ENCODE data around the gene RPH3AL.

Gene RPH3AL

GRCh38 chr17:353213-353837, 718 bp upstream of the RPH3AL start:
- no peak for DNase-seq

- DNase-seq: no peak
Observed at GRCh38 chr17:351875-352420, 659 bp downstream of the RPH3AL start.

DNA sequence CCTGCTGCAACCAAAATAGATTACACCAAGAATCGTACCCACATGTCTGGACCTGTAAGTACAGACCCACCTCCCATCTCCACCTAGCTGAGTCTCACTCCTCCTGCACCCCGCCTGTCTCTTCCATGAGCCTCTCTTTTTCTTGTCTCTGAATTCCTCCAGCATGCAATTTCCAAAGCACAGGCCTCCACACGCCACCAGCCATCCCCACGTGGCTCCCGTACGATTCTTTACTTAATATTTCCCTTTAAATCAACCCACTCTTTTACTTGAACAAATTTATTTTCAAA, 1.2 kb downstream of the RPH3AL start:
- no peak for DNase-seq

DNA sequence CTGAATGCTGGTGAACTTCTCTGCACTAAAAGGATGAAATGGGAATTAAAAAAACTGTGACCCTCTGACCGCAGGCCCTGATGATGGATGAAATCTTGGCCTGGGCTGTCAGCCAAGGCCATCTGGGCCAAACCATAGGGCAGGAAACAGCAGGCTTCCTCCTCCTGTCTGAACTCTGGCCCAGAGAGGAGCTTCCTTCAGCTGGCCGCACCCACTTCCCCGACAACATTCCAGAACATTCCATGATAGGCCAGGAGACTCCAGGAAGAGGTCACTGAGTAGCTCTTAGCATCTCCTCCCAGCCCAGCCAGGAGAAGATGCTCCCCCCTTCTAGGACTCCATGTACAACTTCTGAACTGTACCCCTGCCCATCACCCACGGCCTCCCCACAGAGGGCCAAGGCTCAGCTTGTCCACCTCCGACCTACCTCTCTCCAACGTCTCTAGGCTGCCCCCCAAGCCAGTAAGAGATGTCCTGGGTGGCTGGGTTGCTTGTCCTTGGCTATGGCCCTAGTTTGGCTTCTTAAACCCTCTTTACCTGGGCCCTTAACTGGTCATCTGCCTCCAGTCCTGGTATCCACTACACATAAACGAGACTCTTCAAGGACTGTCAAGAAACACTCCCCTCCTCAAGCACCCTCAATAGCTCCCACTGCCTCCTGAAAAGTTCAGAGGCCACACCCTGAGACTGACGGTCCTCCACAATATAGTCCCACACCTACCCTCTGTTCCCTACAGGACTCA, 1.7 kb downstream of the RPH3AL start:
- DNase-seq: peak in 7 of 14 donors; percentile 16 to 67 (median 35)

GRCh38 chr17:349666-350065, 2.9 kb downstream of the RPH3AL start:
- no peak for DNase-seq

- DNase-seq: no peak
Observed at GRCh38 chr17:348692-349425, 3.7 kb downstream of the RPH3AL start.

GRCh38 chr17:348012-348411, 4.6 kb downstream of the RPH3AL start:
- no peak for DNase-seq

DNA sequence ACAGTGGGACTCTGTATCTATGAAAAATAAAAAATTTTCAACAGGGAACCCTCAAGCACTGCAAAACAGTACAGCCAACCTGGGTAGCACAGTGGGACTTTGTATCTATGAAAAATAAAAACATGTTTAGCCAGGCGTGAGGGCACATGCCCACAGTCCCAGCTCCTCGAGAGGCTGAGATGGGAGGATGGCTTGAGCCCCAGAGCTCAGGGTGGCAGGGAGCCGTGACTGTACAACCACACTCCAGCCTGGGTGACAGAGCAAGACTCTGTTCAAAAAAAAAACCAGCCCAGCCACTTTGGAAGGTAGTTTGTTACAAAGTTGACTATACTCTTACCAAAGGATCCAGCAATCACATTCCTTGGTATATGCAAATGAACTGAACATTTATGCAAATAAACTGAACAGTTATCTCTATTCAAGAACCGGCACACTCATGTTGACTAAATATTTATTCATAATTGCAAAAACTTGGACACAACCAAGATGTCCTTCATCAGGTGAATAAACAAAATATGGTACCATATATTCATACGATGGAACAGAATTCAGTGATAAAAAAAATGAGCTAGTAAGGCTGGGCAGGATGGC, 5.2 kb downstream of the RPH3AL start:
- DNase-seq: no peak

DNA sequence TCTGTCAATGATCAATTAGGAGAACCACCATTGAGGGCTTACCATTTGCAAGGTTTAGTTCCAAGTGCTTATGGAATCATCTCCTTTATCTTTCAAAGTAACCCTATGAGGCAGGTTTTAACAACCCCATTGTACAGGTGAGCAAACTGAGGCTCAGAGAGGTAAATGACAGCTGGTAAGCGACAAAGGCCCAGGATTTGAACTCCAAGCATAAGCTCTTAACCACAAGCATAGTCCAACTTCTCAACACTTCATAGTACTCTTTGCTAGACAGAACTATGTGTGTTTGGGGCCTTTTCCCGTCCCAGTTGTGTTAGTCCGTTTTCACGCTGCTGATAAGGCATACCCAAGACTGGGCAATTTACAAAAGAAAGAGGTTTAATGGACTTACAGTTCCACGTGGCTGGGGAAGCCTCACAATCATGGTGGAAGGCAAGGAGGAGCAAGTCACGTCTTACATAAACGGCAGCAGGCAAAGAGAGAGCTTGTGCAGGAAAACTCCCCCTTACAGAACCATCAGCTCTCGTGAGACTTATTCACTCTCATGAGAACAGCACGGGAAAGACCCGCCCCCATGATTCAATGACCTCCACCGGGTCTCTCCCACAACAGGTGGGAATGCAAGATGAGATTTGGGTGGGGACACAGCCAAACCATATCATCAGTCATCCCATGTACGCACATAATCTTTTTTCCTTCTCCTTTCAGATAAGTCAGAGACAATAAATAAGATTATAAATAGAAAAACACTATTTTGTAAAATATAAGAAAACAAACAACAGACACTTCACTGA, 6.4 kb downstream of the RPH3AL start:
- DNase-seq: no peak

DNA sequence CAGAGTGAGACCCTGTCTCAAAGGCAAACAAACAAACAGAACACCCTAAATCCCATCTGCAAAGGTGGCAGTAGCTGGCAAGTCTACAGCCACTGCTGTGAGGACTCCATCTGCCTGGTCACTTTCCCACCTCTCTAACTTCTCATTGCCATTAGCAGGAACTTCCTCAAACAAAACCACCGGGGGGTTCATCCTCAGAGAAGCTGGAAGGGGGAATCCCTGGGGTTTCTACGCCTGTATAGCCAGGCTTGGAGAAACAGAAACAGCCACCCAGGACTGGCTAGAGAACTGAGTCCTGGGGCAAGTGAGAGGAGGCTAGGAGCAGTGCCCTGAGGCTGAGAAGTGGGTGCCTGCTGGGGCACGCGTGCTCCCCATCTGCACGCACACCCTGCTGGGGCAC, 7.3 kb downstream of the RPH3AL start:
- no peak for DNase-seq

GRCh38 chr17:343875-344752, 8.5 kb downstream of the RPH3AL start:
- DNase-seq: no peak

DNA sequence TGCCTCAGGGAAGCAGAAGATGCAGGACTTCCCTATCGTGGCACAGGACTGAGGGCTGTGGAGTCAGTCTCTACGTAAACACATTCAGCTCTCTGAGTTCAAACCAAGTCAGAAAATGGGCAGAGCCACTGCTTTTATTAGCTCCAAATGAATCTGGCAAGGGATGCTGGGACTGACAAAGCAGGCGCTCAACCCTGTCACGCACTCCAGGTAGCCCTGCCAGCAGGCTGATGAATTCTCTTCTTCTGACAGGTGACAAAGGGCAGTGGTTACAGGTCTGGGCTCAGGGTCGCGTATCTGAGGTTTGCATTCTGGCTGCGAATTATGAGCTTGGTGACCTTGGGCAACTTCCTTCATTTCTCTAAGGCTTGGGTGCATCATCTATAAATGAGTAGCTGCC, 9.4 kb downstream of the RPH3AL start:
- DNase-seq: no peak

- DNase-seq: no peak
Observed at GRCh38 chr17:340074-340473, 12.5 kb downstream of the RPH3AL start.

- no peak for DNase-seq
Observed at GRCh38 chr17:339193-340061, 13.2 kb downstream of the RPH3AL start.

DNA sequence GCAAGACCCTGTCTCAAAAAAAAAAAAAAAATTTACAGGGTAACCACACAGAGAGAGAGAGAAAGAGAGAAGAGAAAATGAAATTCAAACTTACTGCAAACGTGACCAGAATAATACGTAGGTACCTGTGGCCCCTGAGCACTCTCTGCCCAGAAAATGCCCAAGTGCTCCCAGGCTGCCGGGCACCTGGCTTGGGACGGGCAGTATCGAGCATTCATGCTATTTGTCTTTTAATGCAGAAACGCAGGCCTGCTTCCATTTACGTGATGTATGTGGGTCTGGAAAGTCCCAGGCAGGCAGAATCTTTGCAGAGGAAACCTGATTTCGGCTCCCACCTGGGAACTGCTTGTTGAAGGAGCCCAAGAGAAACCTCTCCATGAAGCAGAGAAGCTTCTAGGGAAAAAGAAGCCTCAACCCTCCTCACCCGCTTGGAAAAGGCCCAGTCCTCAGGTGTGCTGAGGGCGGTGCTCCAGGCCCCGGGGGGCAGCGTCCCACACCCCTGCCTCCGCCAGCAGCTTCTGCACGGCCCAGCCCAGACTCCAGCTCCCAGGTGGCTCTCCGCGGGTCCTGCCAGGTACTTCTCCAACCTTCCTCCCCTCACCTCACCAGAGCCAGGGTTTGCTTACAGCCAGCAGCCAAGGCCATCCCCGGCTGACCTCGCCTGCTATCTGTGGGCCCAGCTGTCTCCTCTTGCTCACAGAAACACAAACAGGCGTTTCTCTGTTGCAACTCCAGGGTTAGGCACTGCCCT, 14.0 kb downstream of the RPH3AL start:
- DNase-seq: no peak

DNA sequence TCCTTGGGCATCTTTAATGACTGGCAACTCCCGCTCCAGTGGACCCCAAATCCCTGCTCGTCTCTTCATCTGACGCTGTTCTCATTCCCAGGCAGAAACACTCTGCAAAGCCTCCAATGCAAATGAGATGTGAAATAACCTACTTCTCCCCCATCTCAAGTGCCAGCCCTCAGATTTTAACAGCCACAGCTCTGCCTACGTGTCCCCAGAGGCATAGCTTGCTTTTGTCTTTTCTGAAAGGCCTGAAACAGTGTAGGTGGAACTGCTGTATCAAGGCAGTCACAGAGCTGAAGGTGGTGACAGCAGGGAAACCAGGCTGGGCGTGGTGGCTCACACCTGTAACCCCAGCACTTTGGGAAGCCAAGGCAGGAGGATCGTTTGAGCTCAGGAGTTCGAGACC, 14.7 kb downstream of the RPH3AL start:
- no peak for DNase-seq

DNA sequence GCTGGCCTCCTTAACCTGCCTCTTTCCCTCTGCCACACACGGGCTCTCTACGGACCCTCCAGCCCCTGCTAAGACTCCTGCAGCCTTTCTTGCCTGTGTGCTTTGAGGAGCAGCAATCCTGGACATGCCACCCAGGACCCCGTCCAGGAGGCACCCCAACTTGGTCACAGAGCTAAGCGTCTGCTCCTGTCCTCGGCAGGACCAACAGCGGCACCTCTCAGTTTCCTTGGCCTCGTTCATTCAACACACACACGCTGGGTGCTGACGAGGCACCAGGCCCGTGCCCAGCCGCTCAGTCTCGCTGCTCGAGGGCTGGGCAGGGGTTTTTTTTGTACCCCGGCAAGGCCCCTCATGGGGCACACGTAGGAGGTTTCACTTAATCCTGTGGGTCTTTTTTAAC, 15.2 kb downstream of the RPH3AL start:
- no peak for DNase-seq

- DNase-seq: no peak
Observed at GRCh38 chr17:337022-337420, 15.6 kb downstream of the RPH3AL start.
